HG02938 (cell line): Measurements from ENCODE around the gene SCAMP2.
"Not testable (repeated sequence)": the region's sequence is repeated elsewhere in the genome, so short reads cannot be mapped to it uniquely, and the experiment has no call there.

Source experiments
- ATAC-seq: cut with Tn5 transposase; IDR thresholded peaks from one replicate; pipeline ENCODE4 v1.9.1; 2021; ENCODE audit warnings: mild to moderate bottlenecking, moderate library complexity; ENCODE audit not compliant: unreplicated experiment

The SCAMP2 gene

GRCh38 chr15:74891469-74891868, 18.3 kb upstream of the SCAMP2 start:
- no peak for ATAC-seq

GRCh38 chr15:74890665-74890960, 17.4 kb upstream of the SCAMP2 start:
- ATAC-seq = no peak

GRCh38 chr15:74889883-74890664, 16.9 kb upstream of the SCAMP2 start, which contains the start of gene MPI:
TSS of gene MPI (plus strand) at chr15:74890042. CDS start at chr15:74890074, 32 bp downstream.
- peak; percentile 86 for ATAC-seq

- ATAC-seq = no peak
These were observed 16.3 kb upstream of the SCAMP2 start for GRCh38 chr15:74889390-74889882.

- no peak for ATAC-seq
These were observed 15.6 kb upstream of the SCAMP2 start for GRCh38 chr15:74888716-74889115.

GRCh38 chr15:74887537-74888193, 14.5 kb upstream of the SCAMP2 start:
- ATAC-seq = not testable (repeated sequence)

GRCh38 chr15:74885461-74885860, 12.3 kb upstream of the SCAMP2 start:
- no peak for ATAC-seq

GRCh38 chr15:74884428-74885223, 11.5 kb upstream of the SCAMP2 start:
- no peak for ATAC-seq

- no peak for ATAC-seq
These were observed 9.4 kb upstream of the SCAMP2 start for GRCh38 chr15:74882528-74882927.

GRCh38 chr15:74878273-74878672, 5.1 kb upstream of the SCAMP2 start:
- no peak for ATAC-seq

GRCh38 chr15:74873756-74874424, 725 bp upstream of the SCAMP2 start:
- no peak for ATAC-seq

GRCh38 chr15:74872702-74873035, 496 bp downstream of the SCAMP2 start:
- ATAC-seq = no peak

- no peak for ATAC-seq
These were observed 2.5 kb downstream of the SCAMP2 start for GRCh38 chr15:74870436-74871215.

- peak; percentile 50 for ATAC-seq
These were observed 3.3 kb downstream of the SCAMP2 start for GRCh38 chr15:74869726-74870407.

GRCh38 chr15:74869372-74869725, 3.8 kb downstream of the SCAMP2 start:
- ATAC-seq = no peak

- no peak for ATAC-seq
These were observed 5.1 kb downstream of the SCAMP2 start for GRCh38 chr15:74868059-74868458.

- no peak for ATAC-seq
These were observed 5.6 kb downstream of the SCAMP2 start for GRCh38 chr15:74867466-74868038.

- no peak for ATAC-seq
These were observed 7.1 kb downstream of the SCAMP2 start for GRCh38 chr15:74866090-74866489.

- no peak for ATAC-seq
These were observed 7.8 kb downstream of the SCAMP2 start for GRCh38 chr15:74865316-74865715.

GRCh38 chr15:74864296-74864695, 8.9 kb downstream of the SCAMP2 start:
- ATAC-seq = no peak
